ENCODE data around the gene FSD1L. TPM values are rescaled to one million over a fixed set of nuclear protein-coding genes. Genes with fewer than 3 reads are reported as not detected.

FSD1L gene
- polyA plus RNA-seq, 1 experiment = 0.81 TPM

DNA sequence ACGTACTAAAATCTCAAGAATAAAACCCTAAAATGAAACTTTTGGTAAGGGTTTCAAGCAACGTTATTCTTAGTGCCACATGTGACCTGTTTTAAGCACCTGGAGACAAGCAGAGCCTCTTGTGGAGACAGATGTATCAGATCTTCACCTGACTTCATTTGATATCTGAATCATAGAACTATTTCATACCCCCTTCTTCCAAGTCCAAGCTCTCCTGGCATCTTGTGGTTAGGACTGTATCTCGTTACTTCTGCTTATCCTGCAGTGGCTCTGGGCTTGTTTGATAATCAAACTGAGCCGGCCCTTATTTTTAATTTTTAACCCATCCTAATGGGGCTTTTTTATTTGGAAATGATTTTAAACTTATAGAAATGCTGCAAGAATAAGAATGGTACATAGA, 11.1 kb upstream of the FSD1L start:
- TF ChIP-seq, protein P1, sequence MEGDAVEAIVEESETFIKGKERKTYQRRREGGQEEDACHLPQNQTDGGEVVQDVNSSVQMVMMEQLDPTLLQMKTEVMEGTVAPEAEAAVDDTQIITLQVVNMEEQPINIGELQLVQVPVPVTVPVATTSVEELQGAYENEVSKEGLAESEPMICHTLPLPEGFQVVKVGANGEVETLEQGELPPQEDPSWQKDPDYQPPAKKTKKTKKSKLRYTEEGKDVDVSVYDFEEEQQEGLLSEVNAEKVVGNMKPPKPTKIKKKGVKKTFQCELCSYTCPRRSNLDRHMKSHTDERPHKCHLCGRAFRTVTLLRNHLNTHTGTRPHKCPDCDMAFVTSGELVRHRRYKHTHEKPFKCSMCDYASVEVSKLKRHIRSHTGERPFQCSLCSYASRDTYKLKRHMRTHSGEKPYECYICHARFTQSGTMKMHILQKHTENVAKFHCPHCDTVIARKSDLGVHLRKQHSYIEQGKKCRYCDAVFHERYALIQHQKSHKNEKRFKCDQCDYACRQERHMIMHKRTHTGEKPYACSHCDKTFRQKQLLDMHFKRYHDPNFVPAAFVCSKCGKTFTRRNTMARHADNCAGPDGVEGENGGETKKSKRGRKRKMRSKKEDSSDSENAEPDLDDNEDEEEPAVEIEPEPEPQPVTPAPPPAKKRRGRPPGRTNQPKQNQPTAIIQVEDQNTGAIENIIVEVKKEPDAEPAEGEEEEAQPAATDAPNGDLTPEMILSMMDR (IDR thresholded peaks at IDR 0.05; ENCODE audit: insufficient read depth, low read depth, low read length) = no peak
- ChIA-PET CTCF (interaction anchor here (0.7 to 1.0 kb wide), 2 partner anchors 11 to 13 kb away, joined by 3 to 5 read pairs; no protein-coding TSS in a partner anchor), POLR2A (interaction anchor here (0.5 kb wide), 1 partner anchor 208 kb away, joined by 3 read pairs; no protein-coding TSS in a partner anchor)
- Histone ChIP-seq H3K27me3 (ENCODE audit: control insufficient read depth, insufficient read depth, low read length) (no peaks in the 10 kb centered on the region), H3K36me3 (ENCODE audit: control insufficient read depth, insufficient read depth, low read length) (no peaks in the 10 kb centered on the region), H3K4me3 (ENCODE audit: low read depth, low read length) (no peak overlapping the region)
- DNase-seq (ENCODE audit: low read depth) = no peak

DNA sequence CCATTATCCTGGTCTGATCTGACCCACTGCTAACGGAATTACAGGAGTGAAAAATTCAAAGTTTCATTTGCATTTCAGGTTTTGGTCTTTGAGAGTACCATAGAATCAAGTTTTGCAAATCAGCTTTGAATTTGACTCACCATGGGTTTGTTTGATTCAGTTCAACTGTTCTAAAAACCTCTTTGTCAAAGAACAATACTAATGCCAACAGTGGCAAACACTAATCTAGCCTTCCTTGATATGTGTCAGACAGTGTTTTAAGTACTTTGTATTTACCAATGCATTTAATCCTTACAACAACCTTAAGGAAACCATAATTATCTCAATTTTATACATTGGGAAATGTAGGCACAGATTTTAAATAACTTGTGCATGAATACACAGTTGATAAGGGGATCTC, 10.1 kb upstream of the FSD1L start:
- Histone ChIP-seq H3K36me3 (ENCODE audit: control insufficient read depth, insufficient read depth, low read length) (no peaks in the 10 kb centered on the region), H3K27me3 (ENCODE audit: control insufficient read depth, insufficient read depth, low read length) (no peaks in the 10 kb centered on the region), H3K4me3 (ENCODE audit: low read depth, low read length) (no peak overlapping the region)
- ChIA-PET POLR2A (no interaction called here), CTCF (interaction anchor here (0.7 to 1.4 kb wide), 3 partner anchors 12 to 14 kb away, joined by 3 to 5 read pairs (median 3); no protein-coding TSS in a partner anchor)
- TF ChIP-seq, protein P1 (IDR thresholded peaks at IDR 0.05; ENCODE audit: insufficient read depth, low read depth, low read length) = no peak
- no peak for DNase-seq (ENCODE audit: low read depth)

DNA sequence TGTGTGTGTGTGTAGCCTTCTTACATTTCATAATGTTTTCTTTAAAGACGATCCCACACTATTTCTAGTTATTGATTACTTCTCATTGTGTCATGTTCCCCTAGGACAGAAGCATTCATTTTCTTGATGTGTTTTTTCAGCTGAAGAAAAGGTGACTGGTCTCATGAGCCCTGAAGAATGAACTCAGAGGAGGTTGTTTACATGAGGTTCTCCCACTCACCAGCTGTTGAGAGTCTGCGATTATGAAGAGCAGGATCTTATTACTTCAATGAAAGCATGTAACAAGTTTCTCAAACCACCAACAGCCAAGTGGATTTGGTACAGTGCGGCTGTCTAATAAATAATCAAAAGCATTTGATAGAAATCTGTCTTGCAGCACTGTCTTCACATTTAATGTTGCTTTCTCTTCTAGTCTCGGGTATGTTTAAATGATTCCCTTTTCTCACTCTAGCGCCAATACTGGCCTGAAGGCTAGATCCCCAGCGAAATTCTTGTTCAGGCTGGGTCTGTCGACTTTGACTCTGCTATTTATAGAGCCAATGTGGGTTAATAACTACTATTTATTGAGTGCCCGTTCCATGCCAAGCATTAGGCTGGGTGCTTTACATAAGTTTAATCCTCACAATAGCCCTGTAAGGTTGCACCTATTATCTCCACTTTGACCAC, 9.6 kb upstream of the FSD1L start:
- no peaks in the 10 kb centered on the region for H3K27me3 ChIP-seq (ENCODE audit: control insufficient read depth, insufficient read depth, low read length)
- no peaks in the 10 kb centered on the region for H3K36me3 ChIP-seq (ENCODE audit: control insufficient read depth, insufficient read depth, low read length)
- ChIA-PET CTCF (interaction anchor here (1.4 kb wide), 1 partner anchor 13 kb away, joined by 3 read pairs; no protein-coding TSS in a partner anchor), POLR2A (no interaction called here)
- no peak overlapping the region for H3K4me3 ChIP-seq (ENCODE audit: low read depth, low read length)
- no peak for DNase-seq (ENCODE audit: low read depth)
- TF ChIP-seq, protein P1 (IDR thresholded peaks at IDR 0.05; ENCODE audit: insufficient read depth, low read depth, low read length) = no peak

DNA sequence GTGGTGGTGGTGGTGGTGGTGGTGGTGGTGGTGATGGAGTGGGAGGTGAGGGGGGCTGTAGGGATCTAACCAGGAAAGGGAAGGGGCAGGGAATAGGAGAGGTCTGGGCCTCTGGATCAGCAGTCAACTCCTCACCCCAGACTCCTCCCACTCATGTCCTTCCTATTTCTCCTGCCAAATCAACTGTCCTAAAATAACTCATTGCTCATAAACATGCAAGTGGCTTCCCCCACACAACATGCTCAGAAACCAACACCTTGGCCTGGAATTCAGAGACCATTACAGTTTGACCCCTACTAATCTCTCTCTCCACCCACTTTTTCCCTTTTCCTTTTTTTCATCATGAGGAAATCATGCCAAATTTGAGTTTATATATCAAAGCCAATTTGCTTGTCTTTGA, 8.4 kb upstream of the FSD1L start:
- POLR2A ChIA-PET = no interaction called here
- CTCF ChIA-PET = no interaction called here
- no peaks in the 10 kb centered on the region for H3K27me3 ChIP-seq (ENCODE audit: control insufficient read depth, insufficient read depth, low read length)
- H3K36me3 ChIP-seq (ENCODE audit: control insufficient read depth, insufficient read depth, low read length) = no peaks in the 10 kb centered on the region
- no peak for DNase-seq (ENCODE audit: low read depth)
- TF ChIP-seq, protein P1 (IDR thresholded peaks at IDR 0.05; ENCODE audit: insufficient read depth, low read depth, low read length) = no peak
- H3K4me3 ChIP-seq (ENCODE audit: low read depth, low read length) = no peak overlapping the region

DNA sequence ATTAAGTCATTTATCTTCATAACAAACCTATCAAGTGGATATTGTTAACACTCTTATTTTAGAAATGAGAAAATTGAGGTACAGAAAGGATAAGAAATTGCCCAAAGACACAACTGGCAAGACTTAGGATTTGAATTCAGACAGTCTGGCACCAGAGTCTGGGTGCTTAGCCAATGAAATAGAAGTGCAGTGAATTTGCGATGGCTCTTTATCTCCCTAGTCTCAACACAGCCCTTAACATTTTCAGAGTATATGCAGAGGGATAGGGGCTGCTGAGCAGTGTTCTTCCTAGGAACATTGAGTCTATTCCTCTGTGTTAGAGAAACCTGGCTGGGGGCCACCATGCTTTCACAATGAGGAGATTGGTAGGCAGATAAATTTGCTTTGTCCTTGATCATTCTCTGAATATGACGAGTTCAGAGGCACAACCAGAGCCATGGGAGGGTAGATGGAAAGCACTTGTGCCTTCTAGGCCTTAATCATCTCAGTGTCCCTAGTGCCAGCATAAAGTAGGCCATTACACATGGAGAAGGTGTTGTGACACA, 6.1 kb upstream of the FSD1L start:
- ChIA-PET CTCF (no interaction called here), POLR2A (no interaction called here)
- H3K4me3 ChIP-seq (ENCODE audit: low read depth, low read length) = no peak overlapping the region
- TF ChIP-seq, protein P1 (IDR thresholded peaks at IDR 0.05; ENCODE audit: insufficient read depth, low read depth, low read length) = no peak
- DNase-seq (ENCODE audit: low read depth) = no peak
- H3K36me3 ChIP-seq (ENCODE audit: control insufficient read depth, insufficient read depth, low read length) = no peaks in the 10 kb centered on the region
- H3K27me3 ChIP-seq (ENCODE audit: control insufficient read depth, insufficient read depth, low read length) = no peaks in the 10 kb centered on the region

Data from BJ (cell line).